HG03280 (cell line): ENCODE results near the gene EIF3K.

Experiments
- ATAC-seq: cut with Tn5 transposase; IDR thresholded peaks from one replicate; pipeline ENCODE4 v1.9.1; 2021; ENCODE audit warnings: mild to moderate bottlenecking, moderate library complexity; ENCODE audit not compliant: unreplicated experiment

EIF3K gene

DNA sequence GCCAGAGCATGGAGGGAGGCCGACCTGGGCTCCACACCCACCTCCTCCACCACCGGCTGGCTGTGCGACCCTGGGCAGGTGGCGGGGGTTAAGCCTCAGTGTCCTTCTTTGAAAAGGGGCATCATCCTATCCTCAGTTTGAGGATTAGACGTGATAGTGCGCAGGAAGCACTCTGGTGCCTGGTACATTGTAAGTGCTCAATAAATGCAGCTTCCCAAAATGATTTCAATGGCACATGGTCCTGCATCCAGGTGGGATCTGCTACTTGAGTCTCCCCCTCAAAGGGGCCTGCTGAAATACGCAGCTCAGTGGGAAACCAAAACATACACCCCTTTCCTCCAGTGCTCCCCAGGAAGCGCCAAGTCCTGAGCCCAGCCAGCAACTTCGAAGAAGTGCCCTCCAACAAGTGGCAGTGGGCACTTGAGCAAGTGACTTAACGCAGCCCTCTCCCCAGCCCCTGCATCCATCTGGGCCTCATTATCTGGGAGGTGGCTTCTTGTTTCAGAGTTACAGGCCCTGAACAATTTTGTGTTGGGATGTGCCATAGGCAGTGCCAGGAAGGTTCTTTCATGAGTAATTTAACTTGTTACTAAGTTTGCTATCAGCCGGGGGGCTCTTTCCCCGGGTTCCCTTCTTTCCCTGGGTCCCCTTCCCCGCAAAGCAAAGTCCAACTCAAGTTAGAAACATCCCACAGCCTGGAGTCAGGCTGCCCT is 46.4 kb downstream of the EIF3K start:
- no peak for ATAC-seq

GRCh38 chr19:38665950-38666662 is 47.1 kb downstream of the EIF3K start:
- no peak for ATAC-seq

DNA sequence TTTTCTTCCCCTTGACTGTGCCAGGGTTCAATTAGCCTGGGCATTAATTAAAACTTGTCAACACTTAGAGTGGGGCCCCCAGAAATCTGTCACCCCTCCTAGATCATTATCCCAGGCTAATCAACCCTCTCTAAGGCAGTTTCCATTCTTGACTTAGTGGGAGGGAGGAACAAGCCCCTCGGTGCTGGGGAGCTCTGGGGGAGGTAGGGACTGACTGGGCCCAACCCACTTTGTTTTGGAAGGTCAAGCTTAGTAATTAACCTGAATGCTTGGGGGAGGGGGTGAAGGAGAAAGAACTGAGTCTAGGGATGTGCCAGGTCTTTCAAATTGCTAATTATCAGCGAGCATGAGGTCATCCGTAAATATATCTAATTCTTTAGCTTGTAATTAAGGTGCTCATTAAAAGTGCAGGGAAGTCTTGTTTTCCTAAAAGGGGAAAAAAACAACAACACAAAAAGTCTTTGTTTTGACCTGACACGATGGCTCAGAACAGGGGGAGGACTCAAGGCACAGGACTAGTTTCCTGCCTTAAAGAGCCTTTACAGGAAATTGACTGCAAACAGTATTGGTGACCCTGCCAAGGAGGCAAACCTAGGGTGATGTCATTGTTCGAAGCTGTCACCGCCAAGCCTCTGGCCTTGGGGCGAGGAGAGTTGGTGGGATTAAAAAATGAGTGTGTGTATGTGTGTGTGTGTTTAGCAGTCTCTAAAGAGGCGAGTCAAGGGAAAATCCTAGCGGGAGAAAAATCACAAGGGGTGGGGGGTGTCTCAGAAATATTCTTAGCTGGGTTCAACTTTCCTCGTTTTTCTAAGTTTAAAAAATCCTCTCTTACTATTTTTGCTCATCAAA is 47.9 kb downstream of the EIF3K start:
- no peak for ATAC-seq

- ATAC-seq = no peak
Observed at GRCh38 chr19:38667661-38668171, 48.7 kb downstream of the EIF3K start.

DNA sequence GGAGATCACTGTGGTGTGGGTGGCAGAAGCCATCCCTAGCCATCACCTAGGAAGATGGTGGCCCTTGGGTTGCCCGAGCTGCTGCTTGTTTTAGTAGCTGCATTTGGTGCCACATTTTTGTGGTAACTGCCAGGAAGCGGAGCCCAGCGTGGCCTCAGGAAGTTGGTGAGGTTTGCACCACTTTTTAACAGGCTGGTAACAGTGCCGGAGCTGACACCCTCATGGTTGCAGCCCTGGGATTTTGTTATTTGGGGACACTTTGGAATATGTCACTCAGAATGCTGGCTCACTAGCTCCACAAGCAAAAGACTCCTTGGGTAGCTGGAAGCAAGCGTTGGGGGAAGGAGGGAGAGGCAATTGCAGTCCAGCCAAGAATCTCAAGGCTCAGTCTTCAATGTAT is 50.6 kb downstream of the EIF3K start:
- ATAC-seq = no peak

DNA sequence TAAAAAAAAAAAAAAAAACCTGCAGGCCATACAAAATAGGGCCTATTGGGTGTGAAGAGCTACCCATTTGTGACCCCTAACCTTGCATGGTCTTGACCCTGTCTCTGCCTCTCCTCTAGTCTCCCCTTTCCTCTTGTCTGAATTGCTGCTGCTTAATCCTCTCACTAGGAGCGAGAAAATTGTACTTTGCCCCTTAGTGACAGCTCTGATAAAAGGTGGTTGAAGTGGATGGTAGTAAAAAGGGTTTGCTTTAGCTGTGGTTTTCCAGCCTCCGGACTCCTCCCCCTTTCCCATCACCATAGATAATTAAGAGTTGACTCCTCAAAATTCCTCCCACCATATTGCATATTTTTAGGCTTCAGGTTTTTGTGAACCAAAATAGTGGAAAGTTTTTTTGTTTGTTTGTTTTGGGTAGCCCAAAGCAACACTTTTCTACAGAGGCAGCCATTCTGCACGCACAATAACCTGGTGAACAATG is 52.0 kb downstream of the EIF3K start:
- no peak for ATAC-seq

- ATAC-seq = no peak
Observed at GRCh38 chr19:38671654-38672053, 52.7 kb downstream of the EIF3K start.

DNA sequence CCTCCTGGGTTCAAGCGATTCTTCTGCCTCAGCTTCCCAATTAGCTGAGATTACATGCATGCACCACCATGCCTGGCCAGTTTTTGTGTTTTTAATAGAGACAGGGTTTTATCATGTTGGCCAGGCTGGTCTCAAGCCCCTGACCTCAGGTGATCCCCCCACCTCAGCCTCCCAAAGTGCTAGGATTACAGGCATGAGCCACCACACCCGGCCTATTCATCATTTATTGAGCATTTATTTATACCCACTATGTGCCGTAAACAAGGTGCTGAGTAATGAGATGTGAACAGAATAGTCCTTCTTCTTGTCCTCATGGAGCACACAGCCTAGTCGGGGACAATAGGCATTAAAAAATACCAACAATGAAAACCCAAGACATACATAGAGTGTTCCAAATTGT is 54.0 kb downstream of the EIF3K start:
- no peak for ATAC-seq

- no peak for ATAC-seq
Observed at GRCh38 chr19:38674388-38675171, 55.6 kb downstream of the EIF3K start.

DNA sequence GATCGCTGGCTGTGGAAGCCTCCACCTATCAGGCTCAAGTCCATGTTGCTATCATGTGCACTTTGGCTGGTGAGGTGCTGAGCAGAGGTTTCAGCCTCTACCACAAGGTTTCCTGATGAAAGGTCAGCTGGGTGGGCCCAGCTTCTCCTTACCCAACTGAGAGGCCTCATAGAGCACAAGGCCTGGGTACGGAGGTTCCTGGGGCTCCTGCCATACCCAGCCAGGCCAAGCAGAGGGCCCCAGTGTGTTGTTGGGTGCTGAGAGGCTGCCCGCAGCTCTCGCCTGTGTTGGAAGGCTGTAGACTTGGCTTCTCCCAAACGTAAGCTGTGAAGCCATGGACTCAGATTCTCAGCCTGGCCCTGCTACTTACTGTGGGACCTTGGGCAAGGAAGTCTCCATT is 56.6 kb downstream of the EIF3K start:
- no peak for ATAC-seq

DNA sequence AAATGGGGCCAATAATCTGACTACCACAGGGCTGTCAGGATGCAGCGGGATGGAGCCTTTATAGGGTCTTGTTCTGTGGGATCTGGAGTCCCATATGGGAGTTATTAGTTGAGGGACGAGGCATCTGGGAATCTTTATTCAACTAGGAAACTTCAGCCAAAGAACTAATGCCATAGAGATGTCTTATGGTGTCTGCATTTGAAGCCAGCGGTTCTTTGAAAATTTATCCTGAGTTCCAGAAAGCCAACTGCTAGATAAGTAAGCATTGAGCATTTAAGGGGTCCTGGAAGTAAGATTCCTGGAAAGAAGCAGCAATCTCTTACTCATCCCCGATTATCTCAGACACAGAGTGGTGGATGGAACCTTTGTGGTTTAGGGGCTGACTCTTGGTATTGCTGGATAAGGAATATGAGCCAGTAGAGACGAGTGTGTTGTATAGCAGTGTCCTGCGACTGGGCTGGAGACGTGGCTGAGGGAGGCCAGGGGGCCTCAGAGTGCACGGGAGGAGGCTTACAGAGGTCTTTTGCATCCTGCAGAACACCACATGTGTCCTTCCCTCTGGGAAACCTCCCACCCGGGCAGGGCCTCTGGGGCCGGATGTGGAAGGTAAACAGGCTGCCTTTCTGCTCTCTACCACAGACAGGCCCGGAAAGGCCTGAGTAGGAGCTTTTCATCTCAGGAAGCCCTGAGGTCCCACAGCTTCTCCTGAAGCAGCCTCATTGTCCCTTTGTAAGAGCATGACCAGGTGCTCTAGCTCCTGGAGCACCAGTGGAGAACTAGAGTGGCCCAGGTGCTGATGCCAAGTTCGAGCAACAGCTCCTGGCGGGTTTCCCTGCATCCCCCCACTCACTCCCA is 57.3 kb downstream of the EIF3K start:
- ATAC-seq = no peak

DNA sequence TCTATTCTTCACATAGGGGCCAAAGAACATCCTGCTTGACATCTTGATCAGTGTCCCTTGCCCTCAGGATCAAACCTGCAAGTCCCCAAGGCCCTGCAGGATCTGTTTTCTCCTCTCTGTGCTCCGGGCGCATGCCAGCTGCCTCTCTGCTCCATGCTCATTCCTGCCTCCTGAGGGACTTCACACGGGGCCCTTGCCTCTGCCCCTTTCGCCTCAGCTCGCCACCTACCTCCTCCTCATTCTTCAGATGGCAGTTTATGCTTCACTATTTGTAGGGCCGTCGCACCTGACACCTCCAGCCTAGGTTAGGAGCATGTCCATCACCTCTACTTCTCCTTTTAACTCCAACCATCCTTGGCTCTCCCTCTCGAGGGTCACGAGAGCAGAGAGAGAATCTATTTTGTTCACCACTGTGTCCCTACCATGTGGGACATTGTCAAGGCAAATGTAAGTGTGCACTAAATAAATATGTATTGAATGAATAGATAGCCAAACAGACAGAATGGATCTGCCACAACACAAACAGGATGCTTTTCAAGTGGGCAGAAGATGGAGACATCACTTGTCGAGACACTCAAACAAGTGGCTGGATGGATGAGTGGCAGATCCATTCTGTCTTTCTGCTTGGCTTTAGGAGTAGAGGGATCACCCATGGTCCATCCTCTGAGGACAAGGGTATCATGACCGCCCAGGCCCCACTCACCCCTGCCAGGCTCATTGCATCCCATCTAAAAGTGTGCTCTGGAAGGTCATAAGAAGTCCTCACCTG is 58.1 kb downstream of the EIF3K start:
- ATAC-seq = no peak

GRCh38 chr19:38678217-38678890 is 59.4 kb downstream of the EIF3K start:
- no peak for ATAC-seq

DNA sequence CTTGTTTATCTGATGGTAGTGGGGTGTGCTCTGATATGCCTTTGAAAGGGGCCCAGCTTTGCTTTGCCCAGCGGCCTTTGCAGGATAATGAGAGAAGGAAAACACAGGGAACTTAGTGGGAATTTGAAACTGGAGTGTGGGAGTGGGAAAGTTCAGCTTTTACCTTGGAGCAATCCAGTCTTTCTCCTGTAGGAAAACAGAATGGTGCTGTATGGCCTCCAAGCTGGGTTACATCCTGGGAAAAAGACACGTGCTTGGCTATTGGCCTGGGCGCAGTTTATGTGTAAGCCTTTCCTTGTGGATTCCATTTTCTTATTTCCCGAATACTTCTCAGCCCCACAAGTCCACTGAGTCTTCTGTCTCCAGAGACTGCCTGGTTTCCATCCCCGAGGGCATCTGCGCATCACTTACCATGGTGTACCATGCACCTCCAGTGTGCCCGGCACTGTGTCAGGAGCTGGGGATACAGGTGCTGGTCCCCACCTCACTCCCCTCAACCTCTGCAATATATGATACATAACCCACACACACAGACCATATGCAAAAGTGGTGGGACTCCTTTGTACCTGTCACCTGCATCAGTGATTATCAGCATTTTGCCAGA is 60.0 kb downstream of the EIF3K start:
- ATAC-seq = no peak

GRCh38 chr19:38679839-38680238 is 60.9 kb downstream of the EIF3K start:
- no peak for ATAC-seq

GRCh38 chr19:38682195-38682867 is 63.3 kb downstream of the EIF3K start:
- ATAC-seq = no peak

- ATAC-seq = no peak
Observed at GRCh38 chr19:38682872-38683392, 63.9 kb downstream of the EIF3K start.
